Common myeloid progenitor, CD34-positive (primary cell): ENCODE data around the gene DNMT3A.

Experiments used
- CTCF ChIA-PET: fragments of 350-600 bp; sonication (Branson Sonifier 250); formaldehyde crosslinking; loops from one replicate; lab custom pipeline; 2021; ENCODE audit warnings: antibody characterized with exemption; lab: Charles Lee
- POLR2A ChIA-PET: fragments of 350-600 bp; sonication (Branson Sonifier 250); formaldehyde crosslinking; loops from one replicate; lab custom pipeline; 2021; ENCODE audit warnings: antibody characterized with exemption; lab: Charles Lee
- DNase-seq, 3 donors: peaks; one replicate each; pipeline versions ENCODE4 v3.0.0 to v3.0.0-alpha.2; 2013
- H3K27ac ChIP-seq, 2 experiments: 1 replicate in 1 of 2; 2 replicates in 1 of 2; pipeline ENCODE4 v1.7.0; 2013; ENCODE audit warnings: inconsistent platforms in 2 of 2, low read length in 2 of 2, mild to moderate bottlenecking in 2 of 2, low read depth in 1 of 2, moderate library complexity in 1 of 2; ENCODE audit not compliant: severe bottlenecking in 2 of 2, insufficient read depth in 1 of 2, poor library complexity in 1 of 2
- H3K27me3 ChIP-seq, 5 experiments: replicated peaks in 2 of 5; 1 replicate in 3 of 5; 2 replicates in 2 of 5; pipeline versions ENCODE4 v1.6.1 to v1.7.0; 2013; ENCODE audit warnings: low read length in 4 of 5, mild to moderate bottlenecking in 2 of 5, moderate library complexity in 2 of 5, inconsistent platforms in 1 of 5; ENCODE audit not compliant: insufficient read depth in 5 of 5, control insufficient read depth in 4 of 5
- H3K36me3 ChIP-seq, 4 experiments: 1 replicate in 2 of 4; 2 replicates in 2 of 4; pipeline versions ENCODE4 v1.6.1 to v1.7.0; 2013; ENCODE audit warnings: low read length in 3 of 4, control low read depth in 1 of 4, mild to moderate bottlenecking in 1 of 4; ENCODE audit not compliant: control insufficient read depth in 4 of 4, insufficient read depth in 4 of 4
- H3K4me1 ChIP-seq, 4 experiments: 1 replicate in 3 of 4; 2 replicates in 1 of 4; pipeline versions ENCODE4 v1.6.1 to v1.7.1; 2013; ENCODE audit warnings: low read length in 3 of 4, mild to moderate bottlenecking in 3 of 4, control low read depth in 1 of 4, inconsistent platforms in 1 of 4, moderate library complexity in 1 of 4; ENCODE audit not compliant: control insufficient read depth in 4 of 4, insufficient read depth in 4 of 4; ENCODE audit errors: control extremely low read depth in 1 of 4
- H3K4me3 ChIP-seq, 7 experiments: 1 replicate in 4 of 7; 2 replicates in 3 of 7; pipeline versions ENCODE4 v1.5.1 to v1.7.0; 2013; ENCODE audit warnings: mild to moderate bottlenecking in 7 of 7, low read length in 6 of 7, moderate library complexity in 6 of 7, inconsistent platforms in 2 of 7, low read depth in 2 of 7, control low read depth in 1 of 7; ENCODE audit not compliant: insufficient read depth in 4 of 7, control insufficient read depth in 1 of 7; ENCODE audit errors: extremely low read depth in 1 of 7
- H3K9me3 ChIP-seq, 5 experiments: 1 replicate in 4 of 5; 2 replicates in 1 of 5; pipeline versions ENCODE4 v1.6.1 to v1.7.1; 2013; ENCODE audit warnings: low read length in 4 of 5, mild to moderate bottlenecking in 2 of 5, inconsistent platforms in 1 of 5, low read depth in 1 of 5, moderate library complexity in 1 of 5; ENCODE audit not compliant: control insufficient read depth in 4 of 5, insufficient read depth in 2 of 5; ENCODE audit errors: control extremely low read depth in 1 of 5
- WGBS: methylation state at CpG from one replicate; pipeline ENCODE4 v1.1.5; 2013; ENCODE audit not compliant: insufficient coverage; 5-methylcytosine and 5-hydroxymethylcytosine counted together

Gene DNMT3A

DNA sequence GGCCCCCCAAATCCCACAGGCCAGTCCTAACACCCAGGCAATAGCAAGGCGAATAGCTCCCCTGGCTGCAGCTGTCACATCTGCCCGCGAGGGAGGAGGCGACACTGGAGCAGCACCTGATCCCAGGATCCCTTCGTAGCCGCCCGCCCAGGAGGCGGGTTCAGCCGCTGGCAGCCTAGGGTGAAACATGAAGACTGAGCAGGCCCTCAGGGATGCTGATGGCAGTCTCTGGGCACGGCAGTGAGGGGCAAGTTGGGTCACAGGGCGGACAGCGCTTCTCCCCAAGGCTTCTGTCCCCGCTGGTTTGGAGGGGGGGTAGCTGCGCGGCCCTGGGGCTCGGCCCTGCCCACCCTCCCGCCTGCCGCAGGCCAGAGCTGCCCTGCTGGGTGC lies 1.9 kb downstream of the DNMT3A start:
- no peaks in the 10 kb centered on the region for H3K9me3 ChIP-seq
- peak in 2 of 3 donors; percentile 44 to 54 for DNase-seq
- no peak overlapping the region for H3K27ac ChIP-seq
- ChIA-PET CTCF (interaction anchor here (0.9 to 1.5 kb wide), 7 partner anchors 8 to 88 kb away, joined by 3 to 6 read pairs (median 3); no protein-coding TSS in a partner anchor), POLR2A (interaction anchor here (0.7 kb wide), 1 partner anchor 141 kb away, joined by 4 read pairs; no protein-coding TSS in a partner anchor)
- H3K27me3 ChIP-seq = no peaks in the 10 kb centered on the region
- H3K4me1 ChIP-seq = peaks cover 0 to 30% (median 28%) of the 10 kb centered on the region in 4 experiments
- 89% methylated on average over 17 of the region's 18 CpGs for WGBS
- H3K4me3 ChIP-seq = peak overlapping the region in 3 of 7 experiments; percentile 64 to 79 (median 78)
- H3K36me3 ChIP-seq = peaks cover 0 to 5% (median 3%) of the 10 kb centered on the region in 4 experiments

DNA sequence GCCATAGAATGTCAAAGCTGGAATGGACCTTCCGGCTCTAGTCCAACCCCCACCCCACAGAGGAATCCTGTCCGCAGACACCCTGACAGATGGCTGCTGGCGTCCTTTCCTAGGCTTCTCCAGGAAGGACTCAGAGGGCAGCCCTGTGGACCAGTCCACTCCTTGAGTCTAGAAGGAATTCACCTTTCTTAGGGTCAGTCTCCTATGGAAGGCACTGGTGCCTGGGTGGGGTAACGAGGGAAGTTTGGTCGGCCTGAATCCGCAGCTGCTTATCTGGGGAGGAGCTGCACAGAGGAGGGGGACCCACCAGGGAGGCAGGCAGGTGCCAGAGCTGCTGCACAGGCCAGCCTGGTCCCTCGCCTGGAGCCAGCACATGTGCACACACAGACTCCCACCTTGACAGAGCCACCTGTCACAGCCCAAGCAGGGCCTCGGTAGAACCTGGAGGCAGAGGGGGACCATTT lies 2.5 kb downstream of the DNMT3A start:
- DNase-seq = no peak
- Histone ChIP-seq H3K4me3 (no peak overlapping the region), H3K27me3 (no peaks in the 10 kb centered on the region), H3K27ac (no peak overlapping the region), H3K9me3 (no peaks in the 10 kb centered on the region), H3K4me1 (peaks cover 0 to 31% (median 31%) of the 10 kb centered on the region in 4 experiments), H3K36me3 (peaks cover 0 to 5% (median 3%) of the 10 kb centered on the region in 4 experiments)
- ChIA-PET CTCF (interaction anchor here (0.9 to 1.5 kb wide), 7 partner anchors 8 to 87 kb away, joined by 3 to 6 read pairs (median 3); no protein-coding TSS in a partner anchor), POLR2A (no interaction called here)
- 84% methylated on average over 7 of the region's 8 CpGs for whole genome bisulfite sequencing

DNA sequence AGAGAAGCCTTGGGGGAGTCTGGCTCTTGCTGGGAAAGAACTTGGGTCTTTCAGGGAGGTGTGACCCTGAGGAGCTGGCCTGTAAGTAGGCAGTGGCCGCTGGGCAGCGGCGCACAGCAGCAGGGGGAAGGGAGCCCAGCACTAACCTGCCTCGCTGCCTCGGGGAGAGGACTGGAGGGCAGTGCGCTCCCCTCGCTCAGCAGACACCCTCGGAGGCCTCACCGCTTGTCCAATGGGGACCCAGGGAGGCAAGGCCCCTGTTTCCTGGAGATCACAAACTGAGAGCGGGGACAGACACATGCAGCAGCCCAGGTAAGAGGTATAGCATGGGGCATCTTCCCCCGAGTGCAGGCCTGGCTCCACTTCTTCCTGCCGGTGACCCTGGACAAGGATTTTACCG lies 3.3 kb downstream of the DNMT3A start:
- CTCF ChIA-PET = interaction anchor here (1.1 to 3.5 kb wide), 5 partner anchors 7 to 36 kb away, joined by 3 to 15 read pairs (median 3); no protein-coding TSS in a partner anchor
- 93% methylated on average over 12 of the region's 13 CpGs for WGBS
- no peak overlapping the region for H3K27ac ChIP-seq
- H3K4me3 ChIP-seq = no peak overlapping the region
- no peaks in the 10 kb centered on the region for H3K27me3 ChIP-seq
- no peak for DNase-seq
- POLR2A ChIA-PET = no interaction called here
- H3K4me1 ChIP-seq = peaks cover 0 to 36% (median 32%) of the 10 kb centered on the region in 4 experiments
- H3K36me3 ChIP-seq = peaks cover 0 to 5% (median 3%) of the 10 kb centered on the region in 4 experiments
- no peaks in the 10 kb centered on the region for H3K9me3 ChIP-seq

DNA sequence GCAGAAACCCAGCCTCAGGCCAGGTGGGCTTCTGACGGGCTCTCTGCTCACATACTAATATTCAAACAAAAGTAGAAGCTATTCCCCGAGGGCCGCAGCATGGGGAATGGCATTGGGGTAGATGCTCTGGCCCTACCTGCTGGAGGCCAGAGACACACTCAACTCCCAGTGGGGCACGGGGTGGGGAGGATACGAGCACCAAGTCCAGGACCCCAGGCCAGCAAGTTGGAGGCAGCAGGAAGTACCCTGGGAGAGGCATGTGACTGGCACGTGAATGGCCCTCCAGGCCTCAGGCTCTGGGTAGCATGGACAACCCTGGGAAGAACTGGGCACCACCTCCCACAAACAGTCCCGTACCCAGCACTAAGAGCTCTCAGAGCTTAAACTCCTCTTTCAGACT lies 3.8 kb downstream of the DNMT3A start:
- peaks cover 0 to 5% (median 3%) of the 10 kb centered on the region in 4 experiments for H3K36me3 ChIP-seq
- no peak overlapping the region for H3K27ac ChIP-seq
- H3K27me3 ChIP-seq = no peaks in the 10 kb centered on the region
- no peak overlapping the region for H3K4me3 ChIP-seq
- no peak for DNase-seq
- 84% methylated on average over 5 of the region's 7 CpGs for WGBS
- H3K9me3 ChIP-seq = no peaks in the 10 kb centered on the region
- ChIA-PET CTCF (interaction anchor here (1.2 to 3.5 kb wide), 3 partner anchors 13 to 24 kb away, joined by 3 to 15 read pairs (median 4); no protein-coding TSS in a partner anchor), POLR2A (no interaction called here)
- peaks cover 0 to 33% (median 28%) of the 10 kb centered on the region in 4 experiments for H3K4me1 ChIP-seq

DNA sequence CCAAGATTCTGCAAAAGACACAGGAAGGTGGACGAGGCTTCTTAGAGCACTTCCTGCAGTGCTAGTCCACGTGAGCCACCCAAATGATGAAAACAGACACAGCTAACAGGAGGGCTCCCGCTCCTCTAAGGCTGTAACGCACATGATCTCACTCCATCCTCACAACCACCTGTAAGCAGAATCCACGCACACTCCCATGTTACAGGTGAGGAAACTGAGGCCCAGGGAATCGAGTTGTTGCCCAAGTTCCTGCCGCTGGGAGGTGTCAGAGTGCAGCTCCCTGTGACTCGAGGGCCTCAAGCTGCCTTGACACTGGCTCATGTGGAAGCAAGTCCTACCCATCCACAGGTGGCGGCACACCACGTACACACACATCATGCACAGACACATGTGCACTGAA lies 4.4 kb downstream of the DNMT3A start:
- DNase-seq = no peak
- ChIA-PET CTCF (interaction anchor here (0.8 to 3.5 kb wide), 4 partner anchors 10 to 29 kb away, joined by 3 to 15 read pairs (median 4); no protein-coding TSS in a partner anchor), POLR2A (no interaction called here)
- Histone ChIP-seq H3K27me3 (no peaks in the 10 kb centered on the region), H3K4me3 (no peak overlapping the region), H3K27ac (no peak overlapping the region), H3K9me3 (no peaks in the 10 kb centered on the region), H3K36me3 (peaks cover 0 to 6% (median 4%) of the 10 kb centered on the region in 4 experiments), H3K4me1 (peaks cover 0 to 28% (median 24%) of the 10 kb centered on the region in 4 experiments)
- 86% methylated on average over 9 of the region's 10 CpGs for WGBS

DNA sequence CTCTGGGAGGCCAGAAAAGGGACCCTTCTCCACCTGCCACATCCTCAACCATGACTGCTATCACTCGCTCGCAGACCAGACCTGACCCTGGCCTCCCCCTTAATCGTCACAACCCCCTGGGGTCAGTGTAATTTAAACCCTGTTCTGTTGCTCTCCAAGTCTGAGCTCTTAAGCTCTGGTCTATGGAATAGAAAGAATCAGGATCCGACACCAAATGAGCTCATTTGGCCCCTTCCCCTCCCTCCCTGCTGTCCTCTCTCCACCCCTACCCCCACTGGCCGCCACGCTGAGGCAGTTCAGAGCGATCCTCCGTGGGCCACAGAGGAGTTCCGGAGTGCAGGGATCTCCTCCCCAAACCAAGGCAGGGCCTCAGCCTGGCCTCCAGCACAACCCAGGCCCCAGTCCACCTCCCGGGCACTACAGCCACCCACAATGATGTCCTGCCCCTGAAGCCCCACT lies 5.3 kb downstream of the DNMT3A start:
- ChIA-PET CTCF (interaction anchor here (0.6 to 3.5 kb wide), 2 partner anchors 13 to 21 kb away, joined by 4 to 15 read pairs; no protein-coding TSS in a partner anchor), POLR2A (no interaction called here)
- Histone ChIP-seq H3K36me3 (peaks cover 0 to 6% (median 4%) of the 10 kb centered on the region in 4 experiments), H3K27me3 (no peaks in the 10 kb centered on the region), H3K4me1 (peaks cover 0 to 28% (median 24%) of the 10 kb centered on the region in 4 experiments), H3K4me3 (no peak overlapping the region), H3K27ac (no peak overlapping the region), H3K9me3 (no peaks in the 10 kb centered on the region)
- DNase-seq = no peak
- 93% methylated on average over 9 of the region's 10 CpGs for WGBS

DNA sequence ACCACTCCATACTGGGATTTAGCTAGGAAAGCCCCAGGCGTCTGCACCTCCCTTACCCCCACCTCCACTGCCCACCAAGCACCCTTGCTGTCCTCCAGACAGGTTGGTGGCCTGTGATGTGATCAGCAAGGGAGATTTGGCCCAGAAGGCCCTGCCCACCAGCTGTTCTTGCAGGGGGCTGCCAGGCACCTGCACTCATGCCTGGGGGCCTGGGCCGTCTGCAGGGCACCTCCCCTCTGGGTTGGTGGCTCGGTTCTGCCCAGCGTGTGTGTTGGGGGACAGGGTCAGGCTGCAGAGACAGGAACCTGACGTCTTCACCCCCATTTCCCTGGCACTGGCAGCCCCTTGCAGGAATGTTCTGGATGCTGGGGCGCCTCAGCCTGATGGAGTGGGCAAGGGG lies 5.8 kb downstream of the DNMT3A start:
- 81% methylated on average over 5 of the region's 6 CpGs for WGBS

More for the DNA sequence above, 5.8 kb downstream of the DNMT3A start:
- H3K27ac ChIP-seq = no peak overlapping the region
- no peak overlapping the region for H3K4me3 ChIP-seq
- no peaks in the 10 kb centered on the region for H3K9me3 ChIP-seq
- CTCF ChIA-PET = interaction anchor here (3.5 kb wide), 1 partner anchor 21 kb away, joined by 15 read pairs; no protein-coding TSS in a partner anchor
- H3K27me3 ChIP-seq = no peaks in the 10 kb centered on the region
- no peak for DNase-seq
- peaks cover 0 to 6% (median 4%) of the 10 kb centered on the region in 4 experiments for H3K36me3 ChIP-seq
- peaks cover 0 to 28% (median 24%) of the 10 kb centered on the region in 4 experiments for H3K4me1 ChIP-seq
- POLR2A ChIA-PET = no interaction called here
